GM12892 (cell line): ENCODE measurements around the gene SHC4.

Source experiments
- POLR2A ChIP-seq: IDR thresholded peaks from 2 replicates; pipeline ENCODE4 v1.6.1; 2011; ENCODE audit warnings: low read depth, low read length, control low read depth
- POLR2AphosphoS5 ChIP-seq: IDR thresholded peaks from 2 replicates; pipeline ENCODE4 v1.6.1; 2011; ENCODE audit warnings: low read depth, low read length, control low read depth
- TAF1 ChIP-seq: IDR thresholded peaks from 2 replicates; pipeline ENCODE4 v1.6.1; 2011; ENCODE audit warnings: low read depth, mild to moderate bottlenecking, control low read depth, low read length, borderline replicate concordance

DNA sequence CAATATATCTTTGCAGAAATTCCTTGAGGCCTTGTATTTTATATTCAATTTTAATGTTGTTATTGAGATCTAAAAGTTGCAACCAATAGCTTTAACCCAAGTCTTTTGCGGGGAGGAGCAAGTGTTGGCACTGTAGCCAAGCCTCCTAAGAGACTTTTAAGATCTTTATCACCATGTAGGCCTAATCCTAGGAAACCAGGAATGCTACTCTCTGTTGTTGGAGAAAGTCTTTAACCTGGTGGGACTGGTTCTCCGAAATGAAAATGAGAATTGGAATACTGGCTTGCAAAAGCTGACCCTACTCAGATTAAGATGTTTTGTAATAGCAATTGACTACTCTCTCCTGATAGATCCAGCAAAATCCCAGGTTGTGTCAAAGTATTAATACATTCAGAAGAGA lies 25.8 kb downstream of the SHC4 start:
- no peak for TF ChIP-seq POLR2A
- TF ChIP-seq POLR2AphosphoS5: no peak
- no peak for TF ChIP-seq TAF1
